Measurements from ENCODE around the gene ZNF526.

- TF ChIP-seq CTCF (conservative IDR thresholded peaks at IDR 0.05 in 1 of 2, IDR thresholded peaks at IDR 0.05 in 1 of 2; ENCODE audit: extremely low read depth in 1 of 2, insufficient read depth in 1 of 2, low read depth in 1 of 2, low read length in 2 of 2) (peak; percentile 18 to 44), EZH2 (IDR thresholded peaks at IDR 0.05; ENCODE audit: borderline replicate concordance, low read length) (peak; percentile 52)
Measured at GRCh38 chr19:42178791-42179674, 41.1 kb upstream of the ZNF526 start.

Measured in mammary epithelial cell (primary cell).